ENCODE results near the gene AMOTL2.

Gene AMOTL2

GRCh38 chr3:134374105-134374790 lies at the start of gene AMOTL2:
TSS of gene AMOTL2 (minus strand) at chr3:134374447. CDS start at chr3:134371433, 3,014 bp downstream.
- DNase-seq: peak; percentile 54 to 68

- peak; percentile 96 to 99 for DNase-seq
Observed at GRCh38 chr3:134423153-134423552, 48.9 kb upstream of the AMOTL2 start.

- no peak for DNase-seq
Observed at GRCh38 chr3:134419960-134420321, 45.7 kb upstream of the AMOTL2 start.

GRCh38 chr3:134419214-134419959 lies 45.1 kb upstream of the AMOTL2 start:
- DNase-seq: no peak

GRCh38 chr3:134409041-134409440 lies 34.8 kb upstream of the AMOTL2 start:
- no peak for DNase-seq

GRCh38 chr3:134407239-134407625 lies 33.0 kb upstream of the AMOTL2 start:
- DNase-seq: no peak

- DNase-seq: peak; percentile 96 to 97
Observed at GRCh38 chr3:134406331-134407238, 32.3 kb upstream of the AMOTL2 start.

- no peak for DNase-seq
Observed at GRCh38 chr3:134404366-134404885, 30.2 kb upstream of the AMOTL2 start.

GRCh38 chr3:134397755-134398154 lies 23.5 kb upstream of the AMOTL2 start:
- DNase-seq: no peak

- no peak for DNase-seq
Observed at GRCh38 chr3:134395103-134395502, 20.9 kb upstream of the AMOTL2 start.

- DNase-seq: no peak
Observed at GRCh38 chr3:134394380-134394779, 20.1 kb upstream of the AMOTL2 start.

GRCh38 chr3:134393074-134393473 lies 18.8 kb upstream of the AMOTL2 start:
- DNase-seq: no peak

- DNase-seq: peak in 1 of 2 experiments; percentile 57
Observed at GRCh38 chr3:134392336-134392983, 18.2 kb upstream of the AMOTL2 start.

GRCh38 chr3:134389865-134390264 lies 15.6 kb upstream of the AMOTL2 start:
- no peak for DNase-seq

GRCh38 chr3:134388788-134389485 lies 14.7 kb upstream of the AMOTL2 start:
- no peak for DNase-seq

GRCh38 chr3:134388292-134388691 lies 14.0 kb upstream of the AMOTL2 start:
- DNase-seq: no peak

- DNase-seq: no peak
Observed at GRCh38 chr3:134387293-134387692, 13.0 kb upstream of the AMOTL2 start.

GRCh38 chr3:134384963-134385362 lies 10.7 kb upstream of the AMOTL2 start:
- DNase-seq: no peak

- DNase-seq: no peak
Observed at GRCh38 chr3:134381831-134382442, 7.7 kb upstream of the AMOTL2 start.

- no peak for DNase-seq
Observed at GRCh38 chr3:134381076-134381475, 6.8 kb upstream of the AMOTL2 start.

- DNase-seq: no peak
Observed at GRCh38 chr3:134380249-134380648, 6.0 kb upstream of the AMOTL2 start.

GRCh38 chr3:134378818-134379217 lies 4.6 kb upstream of the AMOTL2 start:
- no peak for DNase-seq

Measured in NCI-H524 (cell line).